GM12891 (cell line): ENCODE results near the gene GRIFIN.

Experiments used
- POLR2A ChIP-seq: IDR thresholded peaks from 2 replicates; pipeline ENCODE4 v1.6.1; 2011; ENCODE audit warnings: low read depth, low read length, control low read depth
- POLR2AphosphoS5 ChIP-seq: IDR thresholded peaks from 2 replicates; pipeline ENCODE4 v1.6.1; 2011; ENCODE audit warnings: low read depth, low read length, control low read depth
- POU2F2 ChIP-seq: IDR thresholded peaks from 2 replicates; pipeline ENCODE4 v1.6.1; 2011; ENCODE audit warnings: low read depth, mild to moderate bottlenecking, control low read depth, low read length, moderate library complexity

GRCh38 chr7:2475678-2476015 lies 551 bp downstream of the GRIFIN start:
- no peak for TF ChIP-seq POLR2AphosphoS5
- no peak for TF ChIP-seq POLR2A
- TF ChIP-seq POU2F2: no peak
